K562 (cell line): Measurements from ENCODE around the gene TRNAU1AP. TPM values are rescaled to one million over a fixed set of nuclear protein-coding genes. Genes with fewer than 3 reads are reported as not detected.

ENCODE experiments used
- ARID4B ChIP-seq: sonication (generic); formaldehyde crosslinking; IDR thresholded peaks from 2 replicates; pipeline ENCODE4 v1.8.0; 2022; ENCODE audit warnings: mild to moderate bottlenecking, missing genetic modification reagents
- CGGBP1 ChIP-seq: fragments of 250-450 bp; sonication (Bioruptor Pico); IDR thresholded peaks from 2 replicates; pipeline ENCODE4 v1.9.0; 2021; ENCODE audit warnings: mild to moderate bottlenecking
- DACH1 ChIP-seq: fragments of 450-650 bp; IDR thresholded peaks from 2 replicates; pipeline ENCODE4 v1.6.1; 2018; ENCODE audit not compliant: partially characterized antibody
- FIP1L1 ChIP-seq: fragments of 200-400 bp; formaldehyde crosslinking; IDR thresholded peaks from 2 replicates; pipeline ENCODE4 v1.6.1; 2018; ENCODE audit warnings: mild to moderate bottlenecking, low read depth, low read length; ENCODE audit not compliant: poor library complexity, severe bottlenecking
- FOXJ3 ChIP-seq: sonication (generic); formaldehyde crosslinking; IDR thresholded peaks from 2 replicates; pipeline ENCODE4 v1.4.0; 2020; ENCODE audit warnings: mild to moderate bottlenecking, missing genetic modification reagents
- HLTF ChIP-seq: fragments of 450-650 bp; IDR thresholded peaks from 2 replicates; pipeline ENCODE4 v1.6.1; 2016
- MTA3 ChIP-seq: fragments of 450-650 bp; formaldehyde crosslinking; IDR thresholded peaks from 2 replicates; pipeline ENCODE4 v1.6.1; 2017; ENCODE audit warnings: mild to moderate bottlenecking, borderline replicate concordance
- NFIX ChIP-seq: fragments of 250-450 bp; sonication (Bioruptor Pico); IDR thresholded peaks from 2 replicates; pipeline ENCODE4 v1.4.0; 2020; ENCODE audit warnings: low read depth, mild to moderate bottlenecking, moderate library complexity
- PTBP1 ChIP-seq: fragments of 200-400 bp; formaldehyde crosslinking; IDR thresholded peaks from 2 replicates; pipeline ENCODE4 v1.6.1; 2017; ENCODE audit warnings: low read depth, low read length
- TBP ChIP-seq: optimal IDR thresholded peaks from 2 replicates; pipeline ENCODE3; 2011; ENCODE audit warnings: low read depth, low read length, improper control_type of control experiment
- THRB ChIP-seq: fragments of 450-650 bp; formaldehyde crosslinking; conservative IDR thresholded peaks from 2 replicates; pipeline ENCODE4 v1.4.0; 2022; ENCODE audit warnings: mild to moderate bottlenecking, missing genetic modification characterization
- ZBTB2 ChIP-seq: fragments of 450-650 bp; IDR thresholded peaks from 2 replicates; pipeline ENCODE4 v1.6.1; 2016; ENCODE audit warnings: antibody characterized with exemption
- ZNF347 ChIP-seq: fragments of 450-650 bp; formaldehyde crosslinking; IDR thresholded peaks from 2 replicates; pipeline ENCODE4 v1.4.0; 2020; ENCODE audit warnings: low read depth, mild to moderate bottlenecking, moderate library complexity
- ZNF609 ChIP-seq: sonication (generic); formaldehyde crosslinking; IDR thresholded peaks from 2 replicates; pipeline ENCODE4 v1.8.1; 2023; ENCODE audit warnings: missing genetic modification reagents, mild to moderate bottlenecking, borderline replicate concordance
- ZSCAN29 ChIP-seq: fragments of 450-650 bp; IDR thresholded peaks from 2 replicates; pipeline ENCODE4 v1.6.1; 2017
- polyA plus RNA-seq, 8 experiments: library from polyadenylated mRNA; depleted of rRNA in 4 of 8; stranded (reverse) in 5 of 8; unstranded in 3 of 8; fragments of >200 nt; fragmentation: Nextera tagmentation in 2 of 8; fragmentation: Illumina TruSeq in 1 of 8; extraction: Ambion mirVana in 2 of 8; extraction: Trizol in 1 of 8; gene quantifications; 2 replicates each; pipeline versions ENCODE4 v1.2.1 to v1.2.3, GENCODE V29; 2011 to 2014; ENCODE audit warnings: inconsistent platforms in 1 of 8, missing spikeins in 1 of 8
- total RNA-seq, 7 experiments: library from RNA; depleted of rRNA in 6 of 7; stranded (reverse); fragments of >200 nt in 6 of 7; fragmentation: Illumina TruSeq in 2 of 7; extraction: Trizol in 2 of 7; gene quantifications; 2 replicates each; pipeline versions ENCODE4 v1.2.1 to v1.2.3, GENCODE V29; 2011 to 2021; ENCODE audit warnings: low replicate concordance in 1 of 7

The TRNAU1AP gene
- total and polyA plus RNA-seq, 9 of the 15 experiments (the other 6 are each of a cell fraction or from before 2014, with no cell fraction given) = 34.9 to 110 (median 46.3) TPM

- no peak for TF ChIP-seq PTBP1
- TF ChIP-seq TBP = no peak
- peak; percentile 68; the same call in 1 of the 2 replicates for TF ChIP-seq CGGBP1 (CRISPR knock-in tag)
- no peak for TF ChIP-seq THRB
- peak; percentile 93 for TF ChIP-seq MTA3
- peak; percentile 50; the same call in 1 of the 2 replicates for TF ChIP-seq ARID4B (CRISPR knock-in tag)
- TF ChIP-seq ZNF347 (CRISPR knock-in tag) = no peak
- peak; percentile 48 for TF ChIP-seq DACH1
- 0 out of 2 replicates have a peak, but pooled peaks have one; percentile 78 for TF ChIP-seq ZNF609 (CRISPR knock-in tag)
- peak; percentile 33; the same call in 1 of the 2 replicates for TF ChIP-seq NFIX (CRISPR knock-in tag)
- TF ChIP-seq ZSCAN29 = peak; percentile 45; the same call in 1 of the 2 replicates
- peak; percentile 92 for TF ChIP-seq FIP1L1
- no peak for TF ChIP-seq FOXJ3
- peak; percentile 85 for TF ChIP-seq ZBTB2
- TF ChIP-seq HLTF = no peak; the same call in 1 of the 2 replicates
Observed at GRCh38 chr1:28518000-28518744, 34.7 kb upstream of the TRNAU1AP start (continued).
